ENCODE results near the gene STC2. TPM values are rescaled to one million over a fixed set of nuclear protein-coding genes. Genes with fewer than 3 reads are reported as not detected.

STC2 gene
- total RNA-seq, 1 donor, result under 0.01 TPM

GRCh38 chr5:173333925-173334661 is 5.9 kb upstream of the STC2 start:
- H3K4me1 ChIP-seq (ENCODE audit: insufficient read depth, low read length), result no peaks in the 10 kb centered on the region
- H3K27me3 ChIP-seq (ENCODE audit: insufficient read depth, low read length), result peaks cover 29% of the 10 kb centered on the region
- H3K9me3 ChIP-seq (ENCODE audit: low read depth, low read length), result no peaks in the 10 kb centered on the region
- H3K4me3 ChIP-seq (ENCODE audit: low read length), result no peak overlapping the region

DNA sequence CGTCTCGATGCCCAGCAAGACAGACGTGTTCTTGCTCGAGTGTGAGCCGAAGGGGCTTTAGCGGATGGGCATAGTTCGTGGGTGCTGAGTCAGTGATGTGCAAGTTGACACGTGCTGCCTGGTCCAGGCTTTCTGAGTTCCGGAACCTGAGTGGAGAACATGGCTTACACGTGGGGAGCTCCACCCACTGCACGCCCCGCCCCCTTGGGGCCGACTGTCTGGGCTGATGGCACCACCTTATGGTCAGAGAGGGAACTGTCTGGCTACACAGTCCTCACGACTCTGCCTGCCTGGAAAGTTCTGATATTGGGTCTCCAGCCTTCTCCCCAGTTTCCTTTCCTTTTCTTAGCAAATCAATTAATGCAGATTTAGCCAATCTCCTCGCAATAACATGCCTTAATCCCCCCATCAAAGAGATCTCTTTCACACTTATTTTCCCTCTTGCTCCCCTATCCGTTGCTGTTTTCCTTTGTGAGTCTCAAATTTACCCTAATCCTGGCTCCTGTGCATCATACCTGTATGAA is 3.8 kb upstream of the STC2 start:
- Histone ChIP-seq H3K27me3 (ENCODE audit: insufficient read depth, low read length) (peaks cover 49% of the 10 kb centered on the region), H3K4me1 (ENCODE audit: insufficient read depth, low read length) (peaks cover 6% of the 10 kb centered on the region), H3K9me3 (ENCODE audit: low read depth, low read length) (no peaks in the 10 kb centered on the region), H3K4me3 (ENCODE audit: low read length) (no peak overlapping the region)

DNA sequence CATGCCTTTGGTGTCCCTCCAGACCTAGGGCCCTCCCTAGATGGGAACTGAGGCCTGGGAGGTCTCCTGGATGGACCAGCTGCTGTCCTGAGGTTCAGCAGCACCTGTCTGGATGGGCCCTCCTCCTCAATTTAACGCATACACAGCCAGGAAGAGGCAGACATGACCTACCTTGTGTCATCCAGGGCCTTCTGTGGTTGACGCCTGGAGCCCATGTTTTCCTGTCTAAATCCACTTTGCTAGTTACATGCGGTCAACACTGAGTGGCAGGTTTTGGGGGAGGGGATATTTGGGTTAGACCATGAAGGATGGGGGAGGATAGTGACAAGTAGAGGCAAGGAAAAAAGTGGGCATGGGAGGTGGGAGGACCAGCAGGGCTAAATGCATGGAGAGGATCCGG is 3.1 kb upstream of the STC2 start:
- no peaks in the 10 kb centered on the region for H3K9me3 ChIP-seq (ENCODE audit: low read depth, low read length)
- H3K27me3 ChIP-seq (ENCODE audit: insufficient read depth, low read length), result peaks cover 54% of the 10 kb centered on the region
- no peak overlapping the region for H3K4me3 ChIP-seq (ENCODE audit: low read length)

DNA sequence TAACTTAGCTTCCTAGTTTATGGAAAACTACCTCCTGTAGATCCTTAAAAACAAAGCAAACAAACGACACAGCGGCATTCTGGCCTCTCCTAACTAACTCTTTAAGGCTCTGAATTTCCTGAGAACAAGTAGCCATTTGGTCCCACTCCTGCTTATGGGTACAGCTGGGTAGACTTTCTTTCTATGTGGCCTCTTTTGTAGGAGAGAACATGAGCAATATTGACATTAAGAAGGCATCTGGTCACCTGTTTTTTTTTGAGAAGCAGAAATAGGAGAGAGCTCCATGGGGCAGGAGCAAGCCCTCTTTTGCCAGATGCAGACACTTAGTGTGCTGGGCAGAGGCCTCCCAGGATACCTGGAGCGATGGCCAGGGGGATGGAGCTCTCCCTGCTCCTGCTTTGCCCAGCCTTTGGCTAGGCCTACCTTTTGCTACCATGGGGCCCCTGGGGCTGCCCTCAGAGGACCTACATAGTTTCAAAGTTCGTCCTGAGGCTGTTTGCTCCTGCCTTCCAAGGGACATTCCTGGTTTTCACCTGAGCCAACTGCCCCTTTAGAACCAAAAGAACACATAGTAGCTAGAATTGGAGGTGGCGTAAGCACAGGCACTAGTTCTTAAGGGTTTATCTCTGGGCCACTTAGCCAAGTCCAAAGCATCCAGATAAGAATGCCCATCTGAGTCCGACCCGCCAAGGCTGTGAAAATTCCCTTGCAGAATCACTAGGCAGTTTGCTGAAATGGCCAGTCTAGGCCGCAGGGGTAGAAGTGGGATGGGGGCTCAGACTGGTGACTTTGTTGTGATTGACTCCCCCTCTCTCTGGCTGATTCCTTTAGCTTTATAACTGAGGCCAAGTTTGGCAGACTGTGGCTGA is 2.4 kb upstream of the STC2 start:
- H3K27me3 ChIP-seq (ENCODE audit: insufficient read depth, low read length), result peaks cover 61% of the 10 kb centered on the region
- H3K4me3 ChIP-seq (ENCODE audit: low read length), result no peak overlapping the region
- peaks cover 6% of the 10 kb centered on the region for H3K4me1 ChIP-seq (ENCODE audit: insufficient read depth, low read length)
- no peaks in the 10 kb centered on the region for H3K9me3 ChIP-seq (ENCODE audit: low read depth, low read length)

More for the DNA sequence above, 3.1 kb upstream of the STC2 start:
- H3K4me1 ChIP-seq (ENCODE audit: insufficient read depth, low read length), result peaks cover 6% of the 10 kb centered on the region

DNA sequence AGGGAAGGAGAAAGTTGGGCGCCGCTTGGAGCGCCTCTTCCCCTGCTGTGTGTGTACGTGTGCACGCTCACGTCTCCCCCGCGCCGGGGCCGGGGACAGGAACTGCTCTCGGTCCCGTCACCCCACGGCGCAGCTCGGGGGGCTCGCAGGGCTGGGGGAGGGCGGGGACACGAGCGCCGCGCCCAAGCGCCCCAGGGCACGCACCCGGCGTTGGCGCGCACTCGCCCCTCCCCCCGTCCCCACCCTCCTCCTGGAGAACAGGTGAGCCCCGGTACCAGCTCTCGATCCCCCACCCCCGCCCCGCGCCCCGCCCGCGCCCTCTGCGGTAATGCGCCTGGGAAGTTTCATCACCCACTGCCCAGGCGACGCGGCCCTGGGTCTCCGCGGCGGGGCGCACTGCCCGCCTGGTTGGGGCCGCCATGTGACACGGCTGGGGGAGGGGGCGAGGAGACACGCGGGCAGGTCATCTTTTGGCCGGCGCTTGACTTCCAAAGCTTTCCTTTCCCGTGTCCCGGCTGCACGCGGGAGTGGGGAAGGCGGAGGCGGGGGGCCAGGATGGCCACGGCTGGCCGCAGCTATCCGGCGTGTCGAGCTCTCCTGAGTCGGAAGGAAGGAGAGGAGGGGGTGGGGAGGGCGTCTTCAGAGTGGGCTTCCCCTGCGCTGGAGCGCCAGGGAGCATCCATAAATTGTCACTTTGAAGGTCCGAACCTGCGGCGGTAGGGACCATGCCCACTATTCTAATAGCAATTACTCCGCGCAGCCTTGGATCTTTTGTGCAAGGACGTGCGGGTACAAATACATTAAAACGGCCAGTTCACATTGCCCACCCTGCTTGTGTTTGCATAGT is 1.5 kb upstream of the STC2 start:
- H3K27me3 ChIP-seq (ENCODE audit: insufficient read depth, low read length), result peaks cover 70% of the 10 kb centered on the region
- no peaks in the 10 kb centered on the region for H3K9me3 ChIP-seq (ENCODE audit: low read depth, low read length)
- no peak overlapping the region for H3K4me3 ChIP-seq (ENCODE audit: low read length)

GRCh38 chr5:173328844-173329490 is 753 bp upstream of the STC2 start:
- Histone ChIP-seq H3K4me3 (ENCODE audit: low read length) (no peak overlapping the region), H3K27me3 (ENCODE audit: insufficient read depth, low read length) (peaks cover 73% of the 10 kb centered on the region), H3K4me1 (ENCODE audit: insufficient read depth, low read length) (peaks cover 6% of the 10 kb centered on the region), H3K9me3 (ENCODE audit: low read depth, low read length) (no peaks in the 10 kb centered on the region)

More for the DNA sequence above, 1.5 kb upstream of the STC2 start:
- peaks cover 6% of the 10 kb centered on the region for H3K4me1 ChIP-seq (ENCODE audit: insufficient read depth, low read length)

- Histone ChIP-seq H3K27me3 (ENCODE audit: insufficient read depth, low read length) (peaks cover 71% of the 10 kb centered on the region), H3K4me1 (ENCODE audit: insufficient read depth, low read length) (peaks cover 6% of the 10 kb centered on the region), H3K9me3 (ENCODE audit: low read depth, low read length) (no peaks in the 10 kb centered on the region), H3K4me3 (ENCODE audit: low read length) (no peak overlapping the region)
These were observed 898 bp downstream of the STC2 start for GRCh38 chr5:173327084-173327947.

GRCh38 chr5:173326501-173326960 is 1.7 kb downstream of the STC2 start:
- Histone ChIP-seq H3K27me3 (ENCODE audit: insufficient read depth, low read length) (peaks cover 67% of the 10 kb centered on the region), H3K4me3 (ENCODE audit: low read length) (no peak overlapping the region), H3K9me3 (ENCODE audit: low read depth, low read length) (no peaks in the 10 kb centered on the region), H3K4me1 (ENCODE audit: insufficient read depth, low read length) (peaks cover 6% of the 10 kb centered on the region)

DNA sequence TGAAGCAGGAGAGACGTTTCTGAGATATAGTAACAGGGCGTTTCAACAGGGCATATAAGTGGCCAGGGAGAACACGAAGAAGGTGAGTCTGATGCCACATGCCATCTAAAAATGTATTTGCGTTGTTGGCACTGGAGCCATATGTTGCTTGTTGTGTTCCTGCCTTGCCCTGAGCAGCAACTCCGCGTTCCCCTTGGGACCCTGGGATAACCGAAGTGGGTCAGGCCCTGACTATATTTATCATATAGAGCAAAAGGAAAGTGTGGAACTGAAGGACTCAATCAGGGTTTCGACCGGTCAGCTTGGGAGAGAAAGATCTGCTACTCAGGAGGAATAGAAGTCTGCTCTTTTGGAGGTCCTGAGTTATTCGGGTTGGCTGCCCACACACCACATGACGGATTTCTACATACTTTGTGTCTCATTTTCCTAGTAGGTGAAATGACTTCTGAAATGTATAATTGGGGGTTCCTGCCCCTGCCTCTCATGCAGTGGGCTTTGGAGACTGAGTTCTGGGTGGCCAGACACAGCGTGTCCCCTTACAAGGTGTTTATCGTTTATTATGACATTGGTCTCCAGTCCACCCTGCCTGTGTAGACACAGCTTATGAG is 3.0 kb downstream of the STC2 start:
- H3K9me3 ChIP-seq (ENCODE audit: low read depth, low read length), result no peaks in the 10 kb centered on the region
- peaks cover 6% of the 10 kb centered on the region for H3K4me1 ChIP-seq (ENCODE audit: insufficient read depth, low read length)
- peaks cover 54% of the 10 kb centered on the region for H3K27me3 ChIP-seq (ENCODE audit: insufficient read depth, low read length)
- no peak overlapping the region for H3K4me3 ChIP-seq (ENCODE audit: low read length)

GRCh38 chr5:173324115-173325001 is 3.9 kb downstream of the STC2 start:
- H3K27me3 ChIP-seq (ENCODE audit: insufficient read depth, low read length), result peaks cover 50% of the 10 kb centered on the region
- H3K4me1 ChIP-seq (ENCODE audit: insufficient read depth, low read length), result peaks cover 6% of the 10 kb centered on the region
- H3K9me3 ChIP-seq (ENCODE audit: low read depth, low read length), result no peaks in the 10 kb centered on the region
- H3K4me3 ChIP-seq (ENCODE audit: low read length), result no peak overlapping the region

DNA sequence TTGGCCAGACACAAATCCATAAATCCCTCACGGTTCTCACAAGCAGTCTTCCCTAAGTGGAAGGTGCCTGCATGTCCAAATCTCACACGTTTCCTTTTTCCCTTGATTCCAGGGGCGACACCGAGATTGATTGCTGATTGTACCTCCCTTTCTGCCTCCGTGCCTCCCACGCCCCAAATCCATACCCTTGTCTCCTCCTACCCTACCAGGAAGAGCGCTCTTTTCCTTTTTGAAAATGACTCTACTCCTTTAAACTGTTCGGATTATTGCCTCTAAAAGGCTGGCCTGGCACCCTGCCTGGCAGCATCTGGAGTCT is 4.5 kb downstream of the STC2 start:
- Histone ChIP-seq H3K4me3 (ENCODE audit: low read length) (no peak overlapping the region), H3K27me3 (ENCODE audit: insufficient read depth, low read length) (peaks cover 44% of the 10 kb centered on the region), H3K4me1 (ENCODE audit: insufficient read depth, low read length) (peaks cover 5% of the 10 kb centered on the region), H3K9me3 (ENCODE audit: low read depth, low read length) (no peaks in the 10 kb centered on the region)

- Histone ChIP-seq H3K9me3 (ENCODE audit: low read depth, low read length) (no peaks in the 10 kb centered on the region), H3K4me3 (ENCODE audit: low read length) (no peak overlapping the region), H3K4me1 (ENCODE audit: insufficient read depth, low read length) (no peaks in the 10 kb centered on the region), H3K27me3 (ENCODE audit: insufficient read depth, low read length) (peaks cover 38% of the 10 kb centered on the region)
These were observed 5.0 kb downstream of the STC2 start for GRCh38 chr5:173323106-173323798.

All from mononuclear cell (primary cell).